RWPE1 (cell line): Measurements from ENCODE around the gene POLD4.

Source experiments
- CTCF ChIA-PET: fragments of 350-600 bp; sonication (Branson Sonifier 250); formaldehyde crosslinking; extraction: SDS; loops from one replicate; lab custom pipeline; 2021; lab: Yijun Ruan, JAX
- POLR2A ChIA-PET: fragments of 400-600 bp; formaldehyde crosslinking; extraction: SDS; loops from one replicate; lab custom pipeline; 2020; ENCODE audit warnings: antibody characterized with exemption; ENCODE audit not compliant: low non-redundant PET; lab: Yijun Ruan, JAX
- DNase-seq: peaks from one replicate; pipeline ENCODE4 v3.0.0; 2012; ENCODE audit warnings: low spot score
- H3K27ac ChIP-seq: fragments of 450-650 bp; 2 replicates; pipeline ENCODE4 v1.5.1; 2017
- CTCF ChIP-seq: fragments of 450-650 bp; conservative IDR thresholded peaks from 2 replicates; pipeline ENCODE4 v1.5.1; 2017; ENCODE audit warnings: low read depth, mild to moderate bottlenecking

Gene POLD4

DNA sequence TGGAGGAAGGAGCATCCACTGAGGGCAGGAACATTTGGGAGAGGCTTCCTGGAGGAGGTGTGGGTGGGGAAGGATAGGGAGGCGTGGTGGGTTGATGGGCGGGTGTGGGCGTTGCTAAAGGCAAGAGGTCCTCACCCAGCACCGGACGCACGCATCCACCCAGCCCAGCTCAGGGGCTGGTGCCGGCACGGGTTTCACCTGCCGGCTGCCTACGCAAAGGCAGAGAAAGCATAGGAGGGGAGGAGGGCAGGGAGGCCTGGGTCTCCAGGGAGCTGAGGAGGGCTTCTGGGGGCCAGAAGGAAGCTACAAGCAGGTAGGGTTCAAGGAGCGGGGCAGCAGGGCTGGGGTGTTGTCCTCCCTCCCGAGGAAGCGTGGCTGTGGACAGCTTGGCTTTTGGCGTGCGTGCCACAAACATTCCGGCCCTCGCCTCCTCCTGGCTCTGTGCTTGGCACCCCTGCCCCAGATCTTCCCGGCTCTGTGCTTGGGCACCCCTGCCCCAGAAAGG lies 42.2 kb downstream of the POLD4 start:
- TF ChIP-seq CTCF: no peak
- H3K27ac ChIP-seq: peak overlapping the region; percentile 99
- POLR2A ChIA-PET: interaction anchor here (0.8 kb wide), 1 partner anchor 235 kb away, joined by 3 read pairs; no protein-coding TSS in a partner anchor
- no peak for DNase-seq
- CTCF ChIA-PET: interaction anchor here (0.6 to 1.4 kb wide), 2 partner anchors 71 to 236 kb away, joined by 5 to 8 read pairs; no protein-coding TSS in a partner anchor

- H3K27ac ChIP-seq: peak overlapping the region; percentile 99
- no peak for TF ChIP-seq CTCF
- ChIA-PET CTCF (interaction anchor here (0.5 to 1.4 kb wide), 4 partner anchors 36 to 78 kb away, joined by 3 to 8 read pairs (median 3); no protein-coding TSS in a partner anchor), POLR2A (interaction anchor here (0.5 to 0.8 kb wide), 2 partner anchors 75 to 234 kb away, joined by 3 read pairs; no protein-coding TSS in a partner anchor)
- peak; percentile 66 for DNase-seq
Observed at GRCh38 chr11:67310246-67311050, 42.9 kb downstream of the POLD4 start.

GRCh38 chr11:67309661-67310061 lies 43.7 kb downstream of the POLD4 start:
- no peak for DNase-seq
- ChIA-PET CTCF (interaction anchor here (0.5 to 1.2 kb wide), 3 partner anchors 36 to 79 kb away, joined by 3 read pairs; no protein-coding TSS in a partner anchor), POLR2A (interaction anchor here (0.5 kb wide), 1 partner anchor 74 kb away, joined by 3 read pairs; no protein-coding TSS in a partner anchor)
- peak overlapping the region; percentile 99 for H3K27ac ChIP-seq
- TF ChIP-seq CTCF: no peak

- no peak for TF ChIP-seq CTCF
- CTCF ChIA-PET: interaction anchor here (0.9 to 1.2 kb wide), 3 partner anchors 8 to 47 kb away, joined by 3 read pairs; no protein-coding TSS in a partner anchor
- H3K27ac ChIP-seq: peak overlapping the region; percentile 99
- DNase-seq: no peak
- POLR2A ChIA-PET: no interaction called here
Observed at GRCh38 chr11:67309166-67309565, 44.2 kb downstream of the POLD4 start.

- POLR2A ChIA-PET: interaction anchor here (0.7 kb wide), 1 partner anchor 17 kb away, joined by 9 read pairs; no protein-coding TSS in a partner anchor
- DNase-seq: no peak
- CTCF ChIA-PET: interaction anchor here (0.7 to 1.1 kb wide), 2 partner anchors 9 kb away, joined by 3 to 6 read pairs; no protein-coding TSS in a partner anchor
- TF ChIP-seq CTCF: no peak
- peak overlapping the region; percentile 99 for H3K27ac ChIP-seq
Observed at GRCh38 chr11:67308031-67308866, 45.1 kb downstream of the POLD4 start.
